ENCODE data around the gene MMD.

DNA sequence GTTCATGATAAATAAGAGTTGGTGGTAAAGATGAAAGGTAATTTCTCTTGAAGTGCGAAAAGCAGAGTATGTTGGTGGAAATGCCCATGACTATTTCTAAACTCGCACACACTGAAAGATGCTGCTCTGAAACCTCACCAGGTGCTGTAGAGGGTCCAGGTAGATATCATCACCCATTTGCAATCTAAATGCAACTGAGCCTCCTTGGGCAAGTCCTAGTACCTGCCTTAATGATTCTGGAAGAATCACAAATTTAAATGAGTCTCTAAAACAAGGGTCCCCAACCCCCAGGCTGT lies 5.9 kb upstream of the MMD start:
- TF ChIP-seq ZNF219 (CRISPR knock-in tag; IDR thresholded peaks at IDR 0.05; ENCODE audit: borderline replicate concordance): no peak
- TF ChIP-seq RELA (CRISPR knock-in tag; IDR thresholded peaks at IDR 0.05; ENCODE audit: borderline replicate concordance): no peak
- no peak for TF ChIP-seq SP1 (CRISPR knock-in tag; conservative IDR thresholded peaks at IDR 0.05)
- TF ChIP-seq, protein P1, sequence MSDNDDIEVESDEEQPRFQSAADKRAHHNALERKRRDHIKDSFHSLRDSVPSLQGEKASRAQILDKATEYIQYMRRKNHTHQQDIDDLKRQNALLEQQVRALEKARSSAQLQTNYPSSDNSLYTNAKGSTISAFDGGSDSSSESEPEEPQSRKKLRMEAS (CRISPR knock-in tag; IDR thresholded peaks at IDR 0.05): no peak
- TF ChIP-seq, protein P2, sequence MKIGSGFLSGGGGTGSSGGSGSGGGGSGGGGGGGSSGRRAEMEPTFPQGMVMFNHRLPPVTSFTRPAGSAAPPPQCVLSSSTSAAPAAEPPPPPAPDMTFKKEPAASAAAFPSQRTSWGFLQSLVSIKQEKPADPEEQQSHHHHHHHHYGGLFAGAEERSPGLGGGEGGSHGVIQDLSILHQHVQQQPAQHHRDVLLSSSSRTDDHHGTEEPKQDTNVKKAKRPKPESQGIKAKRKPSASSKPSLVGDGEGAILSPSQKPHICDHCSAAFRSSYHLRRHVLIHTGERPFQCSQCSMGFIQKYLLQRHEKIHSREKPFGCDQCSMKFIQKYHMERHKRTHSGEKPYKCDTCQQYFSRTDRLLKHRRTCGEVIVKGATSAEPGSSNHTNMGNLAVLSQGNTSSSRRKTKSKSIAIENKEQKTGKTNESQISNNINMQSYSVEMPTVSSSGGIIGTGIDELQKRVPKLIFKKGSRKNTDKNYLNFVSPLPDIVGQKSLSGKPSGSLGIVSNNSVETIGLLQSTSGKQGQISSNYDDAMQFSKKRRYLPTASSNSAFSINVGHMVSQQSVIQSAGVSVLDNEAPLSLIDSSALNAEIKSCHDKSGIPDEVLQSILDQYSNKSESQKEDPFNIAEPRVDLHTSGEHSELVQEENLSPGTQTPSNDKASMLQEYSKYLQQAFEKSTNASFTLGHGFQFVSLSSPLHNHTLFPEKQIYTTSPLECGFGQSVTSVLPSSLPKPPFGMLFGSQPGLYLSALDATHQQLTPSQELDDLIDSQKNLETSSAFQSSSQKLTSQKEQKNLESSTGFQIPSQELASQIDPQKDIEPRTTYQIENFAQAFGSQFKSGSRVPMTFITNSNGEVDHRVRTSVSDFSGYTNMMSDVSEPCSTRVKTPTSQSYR (CRISPR knock-in tag; IDR thresholded peaks at IDR 0.05): no peak
- TF ChIP-seq NR1H2 (CRISPR knock-in tag; IDR thresholded peaks at IDR 0.05): no peak
- TF ChIP-seq TEAD4 (CRISPR knock-in tag; IDR thresholded peaks at IDR 0.05): no peak
- TF ChIP-seq, protein P3, sequence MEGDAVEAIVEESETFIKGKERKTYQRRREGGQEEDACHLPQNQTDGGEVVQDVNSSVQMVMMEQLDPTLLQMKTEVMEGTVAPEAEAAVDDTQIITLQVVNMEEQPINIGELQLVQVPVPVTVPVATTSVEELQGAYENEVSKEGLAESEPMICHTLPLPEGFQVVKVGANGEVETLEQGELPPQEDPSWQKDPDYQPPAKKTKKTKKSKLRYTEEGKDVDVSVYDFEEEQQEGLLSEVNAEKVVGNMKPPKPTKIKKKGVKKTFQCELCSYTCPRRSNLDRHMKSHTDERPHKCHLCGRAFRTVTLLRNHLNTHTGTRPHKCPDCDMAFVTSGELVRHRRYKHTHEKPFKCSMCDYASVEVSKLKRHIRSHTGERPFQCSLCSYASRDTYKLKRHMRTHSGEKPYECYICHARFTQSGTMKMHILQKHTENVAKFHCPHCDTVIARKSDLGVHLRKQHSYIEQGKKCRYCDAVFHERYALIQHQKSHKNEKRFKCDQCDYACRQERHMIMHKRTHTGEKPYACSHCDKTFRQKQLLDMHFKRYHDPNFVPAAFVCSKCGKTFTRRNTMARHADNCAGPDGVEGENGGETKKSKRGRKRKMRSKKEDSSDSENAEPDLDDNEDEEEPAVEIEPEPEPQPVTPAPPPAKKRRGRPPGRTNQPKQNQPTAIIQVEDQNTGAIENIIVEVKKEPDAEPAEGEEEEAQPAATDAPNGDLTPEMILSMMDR (IDR thresholded peaks at IDR 0.05): no peak
